Bone marrow (tissue), 2 donors: ENCODE measurements around the gene DOHH.
"Not testable (repeated sequence)": the region's sequence is repeated elsewhere in the genome, so short reads cannot be mapped to it uniquely, and the experiment has no call there.

Experiments
- DNase-seq, 2 donors: peaks; one replicate each; lab custom pipeline; 2025; lab: John Stamatoyannopoulos, UW

The DOHH gene

DNA sequence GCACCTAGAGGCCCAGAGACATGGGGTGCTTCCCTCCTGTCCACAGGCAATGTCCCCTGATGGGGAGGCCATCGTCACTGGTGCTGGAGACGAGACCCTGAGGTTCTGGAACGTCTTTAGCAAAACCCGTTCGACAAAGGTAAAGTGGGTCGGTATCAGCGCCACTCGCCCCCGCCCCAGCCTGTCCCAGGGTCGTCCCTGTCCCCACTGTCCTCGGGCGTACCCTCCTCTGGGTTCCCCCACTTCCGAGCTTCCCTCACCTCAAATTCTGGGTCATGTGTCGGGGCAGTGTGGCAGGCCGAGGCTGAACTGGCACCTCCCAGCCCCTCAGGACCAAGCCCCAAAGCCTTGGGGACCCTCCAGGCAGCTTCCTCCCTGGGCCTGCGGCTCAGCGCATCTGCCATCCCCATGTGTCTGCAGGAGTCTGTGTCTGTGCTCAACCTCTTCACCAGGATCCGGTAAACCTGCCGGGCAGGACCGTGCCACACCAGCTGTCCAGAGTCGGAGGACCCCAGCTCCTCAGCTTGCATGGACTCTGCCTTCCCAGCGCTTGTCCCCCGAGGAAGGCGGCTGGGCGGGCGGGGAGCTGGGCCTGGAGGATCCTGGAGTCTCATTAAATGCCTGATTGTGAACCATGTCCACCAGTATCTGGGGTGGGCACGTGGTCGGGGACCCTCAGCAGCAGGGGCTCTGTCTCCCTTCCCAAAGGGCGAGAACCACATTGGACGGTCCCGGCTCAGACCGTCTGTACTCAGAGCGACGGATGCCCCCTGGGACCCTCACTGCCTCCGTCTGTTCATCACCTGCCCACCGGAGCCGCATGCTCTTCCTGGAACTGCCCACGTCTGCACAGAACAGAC, 34.1 kb upstream of the DOHH start:
- DNase-seq: no peak

GRCh38 chr19:3533563-3534216, 33.2 kb upstream of the DOHH start:
- DNase-seq: no peak

DNA sequence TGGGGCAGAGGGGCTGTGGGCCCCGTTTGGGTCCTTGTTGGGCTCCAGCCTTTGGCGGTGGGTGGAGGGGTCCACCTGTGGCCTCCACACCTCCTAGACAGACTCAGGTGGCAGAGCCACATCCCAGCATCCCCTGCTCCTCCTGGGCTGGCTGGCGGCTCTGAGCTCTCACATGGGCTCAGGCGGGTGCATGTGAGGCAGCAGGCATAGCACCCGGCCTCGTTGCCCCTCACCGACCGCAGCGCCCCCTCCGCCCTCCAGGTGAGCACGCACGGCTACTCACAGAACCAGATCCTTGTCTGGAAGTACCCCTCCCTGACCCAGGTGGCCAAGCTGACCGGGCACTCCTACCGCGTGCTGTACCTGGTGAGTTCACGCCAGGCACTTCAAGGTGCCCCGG, 32.6 kb upstream of the DOHH start:
- DNase-seq: no peak

GRCh38 chr19:3532154-3532786, 31.8 kb upstream of the DOHH start:
- DNase-seq: no peak

- no peak for DNase-seq
These were observed 31.2 kb upstream of the DOHH start for GRCh38 chr19:3531716-3532115.

- no peak for DNase-seq
These were observed 29.9 kb upstream of the DOHH start for GRCh38 chr19:3530389-3530788.

DNA sequence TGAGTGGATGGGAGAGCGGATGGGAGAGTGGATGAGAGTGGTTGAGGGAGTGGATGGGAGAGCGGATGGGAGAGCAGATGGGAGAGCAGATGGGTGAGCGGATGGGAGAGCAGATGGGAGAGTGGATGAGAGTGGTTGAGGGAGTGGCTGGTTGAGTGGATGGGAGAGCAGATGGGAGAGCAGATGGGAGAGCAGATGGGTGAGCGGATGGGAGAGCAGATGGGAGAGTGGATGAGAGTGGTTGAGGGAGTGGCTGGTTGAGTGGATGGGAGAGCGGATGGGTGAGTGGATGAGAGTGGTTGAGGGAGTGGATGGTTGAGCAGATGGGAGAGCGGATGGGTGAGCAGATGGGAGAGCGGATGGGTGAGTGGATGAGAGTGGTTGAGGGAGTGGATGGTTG, 28.8 kb upstream of the DOHH start:
- not testable (repeated sequence) for DNase-seq

DNA sequence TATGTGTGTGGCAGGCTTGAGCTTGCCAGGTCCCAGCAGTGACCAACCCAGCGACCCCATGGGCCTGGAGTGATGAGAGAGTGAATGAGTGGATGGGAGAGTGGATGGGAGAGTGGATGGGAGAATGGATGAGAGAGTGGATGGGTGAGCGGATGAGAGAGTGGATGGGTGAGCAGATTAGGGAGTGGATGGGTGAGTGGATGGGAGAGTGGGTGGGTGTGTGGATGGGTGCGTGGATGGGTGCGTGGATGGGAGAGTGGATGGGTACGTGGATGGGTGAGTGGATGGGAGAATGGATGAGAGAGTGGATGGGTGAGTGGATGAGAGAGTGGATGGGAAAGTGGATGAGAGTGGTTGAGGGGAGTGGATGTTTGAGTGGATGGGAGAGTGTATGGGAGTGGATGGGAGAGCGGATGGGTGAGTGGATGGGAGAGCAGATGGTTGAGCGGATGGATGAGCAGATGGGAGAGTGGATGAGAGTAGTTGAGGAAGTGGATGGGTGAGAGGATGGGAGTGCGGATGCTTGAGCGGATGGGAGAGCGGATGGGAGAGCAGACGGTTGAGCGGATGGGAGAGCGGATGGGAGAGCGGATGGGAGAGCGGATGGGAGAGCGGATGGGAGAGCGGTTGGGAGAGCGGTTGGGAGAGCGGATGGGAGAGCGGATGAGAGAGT, 28.2 kb upstream of the DOHH start:
- DNase-seq: no peak

GRCh38 chr19:3528080-3528479, 27.6 kb upstream of the DOHH start:
- no peak for DNase-seq

DNA sequence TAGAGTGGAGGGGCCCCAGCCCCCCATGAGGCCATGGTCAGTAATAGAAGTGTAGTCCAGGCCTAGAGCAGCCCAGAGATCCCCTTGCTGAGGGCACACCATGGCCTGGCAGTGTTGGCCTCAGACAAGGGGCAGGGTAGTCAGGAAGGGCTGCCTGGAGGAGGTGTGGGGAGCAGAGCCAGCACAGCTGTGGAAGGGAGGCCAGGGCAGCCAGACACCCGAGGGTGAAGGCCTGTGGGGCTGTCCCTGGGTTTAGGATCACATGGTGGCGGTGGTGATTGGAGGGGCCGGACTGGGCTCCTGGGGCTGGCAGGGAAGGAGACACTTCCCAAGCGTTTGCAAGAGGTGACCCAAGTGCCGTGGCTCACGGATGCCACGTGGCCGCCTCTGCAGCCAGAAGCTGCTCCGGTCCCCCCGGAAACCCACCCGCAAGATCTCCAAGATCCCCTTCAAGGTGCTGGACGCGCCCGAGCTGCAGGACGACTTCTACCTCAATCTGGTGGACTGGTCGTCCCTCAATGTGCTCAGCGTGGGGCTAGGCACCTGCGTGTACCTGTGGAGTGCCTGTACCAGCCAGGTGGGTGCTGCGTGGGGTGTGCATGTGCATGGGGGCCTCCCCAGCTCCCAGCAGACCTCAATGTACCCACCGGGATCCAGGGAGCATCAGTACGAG, 26.9 kb upstream of the DOHH start:
- no peak for DNase-seq

- DNase-seq: no peak
These were observed 26.2 kb upstream of the DOHH start for GRCh38 chr19:3526507-3527237.

- DNase-seq: no peak
These were observed 24.5 kb upstream of the DOHH start for GRCh38 chr19:3524904-3525451.

- no peak for DNase-seq
These were observed 23.8 kb upstream of the DOHH start for GRCh38 chr19:3524078-3524842.

DNA sequence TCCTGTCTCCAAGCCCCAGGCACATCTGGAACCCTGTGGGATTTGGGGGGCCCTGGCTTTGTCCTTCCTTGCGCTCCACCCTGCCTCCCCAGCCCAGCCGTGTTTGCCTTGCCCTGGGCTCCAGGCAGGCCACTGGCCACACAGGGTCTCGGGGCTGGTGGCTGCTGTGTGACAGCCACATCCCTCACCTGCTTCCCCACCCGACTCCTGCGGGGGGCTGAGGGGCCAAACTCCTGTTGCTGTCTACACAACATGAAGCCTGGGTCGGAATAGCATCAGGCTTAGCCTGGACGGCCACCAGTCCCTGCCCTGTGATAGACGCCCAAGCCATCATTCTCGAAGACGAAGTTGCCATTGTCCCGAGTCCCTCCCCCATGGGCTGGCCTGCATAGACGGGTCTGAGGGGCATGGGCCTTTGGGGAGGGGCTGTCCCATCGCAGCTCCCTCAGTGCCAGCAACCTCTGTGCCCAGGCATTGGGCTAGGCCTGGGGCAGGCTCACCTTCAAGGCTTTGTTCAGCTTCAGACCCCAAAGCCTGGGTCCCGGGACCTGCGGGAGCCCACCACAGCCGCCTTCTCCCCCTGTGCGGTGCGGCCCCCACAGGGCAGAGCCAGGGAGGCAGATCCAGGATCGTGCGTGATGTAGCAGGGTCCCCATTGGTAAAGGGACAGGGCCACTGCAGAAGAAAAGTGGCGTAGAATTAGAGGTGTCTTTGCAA, 23.0 kb upstream of the DOHH start:
- DNase-seq: no peak

DNA sequence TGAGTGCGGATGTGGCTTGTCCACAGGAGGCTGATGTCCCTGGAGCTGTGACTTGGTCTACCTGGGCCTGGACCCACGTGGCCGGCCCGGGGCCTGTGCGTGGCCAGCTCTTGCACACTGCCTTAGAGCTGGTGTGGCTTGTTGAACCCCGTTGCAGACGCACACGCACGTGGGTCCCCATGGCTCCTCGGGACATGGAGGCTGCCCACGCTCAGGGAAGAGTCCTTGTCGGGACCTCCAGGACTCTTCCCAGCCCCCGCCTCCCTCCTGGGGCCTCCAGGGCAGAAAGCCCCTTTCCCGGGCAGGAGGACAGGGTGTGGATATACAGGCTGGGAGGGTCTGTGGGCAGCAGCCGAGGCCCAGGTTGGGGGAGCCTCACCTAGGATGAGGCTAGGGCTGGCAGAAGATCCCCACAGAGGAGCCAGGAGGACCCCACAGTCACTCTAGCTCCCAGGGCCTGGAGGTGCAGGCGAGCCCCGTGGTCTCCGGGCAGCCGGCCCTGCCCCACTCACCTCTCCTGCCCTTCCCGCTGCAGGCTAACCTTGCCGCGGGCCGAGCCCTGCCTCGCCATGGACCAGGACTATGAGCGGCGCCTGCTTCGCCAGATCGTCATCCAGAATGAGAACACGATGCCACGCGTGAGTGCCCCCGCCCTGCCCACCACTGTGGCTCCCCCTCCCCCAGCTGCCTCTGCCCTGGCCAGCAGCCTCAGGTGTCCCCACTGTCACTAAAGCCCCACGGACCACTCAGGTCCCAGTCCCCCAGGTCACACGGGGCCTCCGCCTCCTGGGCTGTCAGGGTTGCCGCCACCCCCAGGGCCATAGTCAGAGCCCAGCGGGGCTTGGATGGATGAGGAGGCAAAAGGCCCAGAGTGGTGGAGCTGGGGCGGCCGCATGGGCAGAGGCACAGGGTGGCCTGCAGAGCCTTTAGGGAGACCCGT, 22.2 kb upstream of the DOHH start:
- no peak for DNase-seq

DNA sequence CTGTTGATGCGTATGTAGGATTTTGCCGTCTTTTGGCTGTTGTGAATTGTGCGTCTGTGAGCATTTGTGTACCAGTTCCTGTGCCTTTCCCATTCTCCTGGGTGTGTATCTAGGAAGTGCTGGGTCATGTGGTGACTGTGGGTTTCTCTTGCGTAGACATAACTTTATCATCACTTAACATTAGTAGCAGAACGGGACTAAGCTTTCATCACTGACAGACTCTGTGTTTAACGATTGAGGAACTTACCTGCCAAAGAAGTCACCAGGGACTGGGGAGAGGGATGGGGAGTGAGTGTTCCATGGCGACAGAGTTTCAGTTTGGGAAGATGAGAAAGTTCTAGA, 20.6 kb upstream of the DOHH start:
- no peak for DNase-seq

DNA sequence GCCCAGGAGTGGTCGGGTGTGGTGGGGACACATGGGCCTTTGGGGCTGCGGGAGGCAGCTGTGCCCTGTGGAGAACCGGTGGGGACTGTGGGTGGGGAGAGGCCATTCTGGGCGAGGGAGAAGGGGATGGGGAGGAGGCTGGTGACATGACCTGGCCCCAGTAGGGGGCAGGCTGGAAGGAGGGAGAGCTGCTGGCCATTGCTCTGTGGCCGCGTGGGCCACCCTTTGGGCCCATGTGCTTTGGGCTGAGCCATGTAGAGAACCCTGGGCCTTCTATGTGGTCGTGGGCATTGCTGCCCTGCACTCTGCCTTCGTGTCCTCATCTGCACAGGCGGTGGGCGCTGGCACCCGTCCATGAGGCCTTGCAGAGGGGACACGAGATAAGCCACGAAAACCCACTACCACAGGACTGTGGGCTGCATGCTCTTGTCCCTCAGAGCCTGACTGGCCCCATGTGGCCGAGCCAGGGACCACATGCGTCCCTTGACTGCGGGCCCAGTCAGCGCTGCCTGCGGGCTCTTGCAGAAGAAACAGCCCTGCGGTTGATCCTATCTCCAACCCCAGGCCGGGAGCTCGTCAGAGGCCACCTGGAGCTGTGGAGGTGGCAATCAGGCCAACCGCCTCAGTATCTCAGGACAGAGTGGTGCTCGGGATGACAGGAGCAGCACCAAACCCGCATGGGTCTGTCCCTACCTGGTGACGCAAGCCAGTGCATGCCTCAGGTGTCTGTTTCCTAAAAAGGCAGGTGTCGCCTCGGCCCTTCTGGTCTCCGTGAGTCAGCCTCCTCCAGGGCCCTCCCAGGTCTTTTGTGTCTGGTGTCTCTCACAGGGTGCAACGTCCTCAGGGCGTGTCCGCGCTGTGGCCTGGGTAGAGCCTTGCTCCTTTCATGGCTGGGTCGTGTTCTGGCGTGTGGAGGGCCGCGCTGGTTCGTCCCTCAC, 20.0 kb upstream of the DOHH start:
- DNase-seq: no peak
